ENCODE measurements around the gene TAC4. TPM values are rescaled to one million over a fixed set of nuclear protein-coding genes. Genes with fewer than 3 reads are reported as not detected.

Gene TAC4
- total RNA-seq, 1 experiment from 2014 or later, result not detected

DNA sequence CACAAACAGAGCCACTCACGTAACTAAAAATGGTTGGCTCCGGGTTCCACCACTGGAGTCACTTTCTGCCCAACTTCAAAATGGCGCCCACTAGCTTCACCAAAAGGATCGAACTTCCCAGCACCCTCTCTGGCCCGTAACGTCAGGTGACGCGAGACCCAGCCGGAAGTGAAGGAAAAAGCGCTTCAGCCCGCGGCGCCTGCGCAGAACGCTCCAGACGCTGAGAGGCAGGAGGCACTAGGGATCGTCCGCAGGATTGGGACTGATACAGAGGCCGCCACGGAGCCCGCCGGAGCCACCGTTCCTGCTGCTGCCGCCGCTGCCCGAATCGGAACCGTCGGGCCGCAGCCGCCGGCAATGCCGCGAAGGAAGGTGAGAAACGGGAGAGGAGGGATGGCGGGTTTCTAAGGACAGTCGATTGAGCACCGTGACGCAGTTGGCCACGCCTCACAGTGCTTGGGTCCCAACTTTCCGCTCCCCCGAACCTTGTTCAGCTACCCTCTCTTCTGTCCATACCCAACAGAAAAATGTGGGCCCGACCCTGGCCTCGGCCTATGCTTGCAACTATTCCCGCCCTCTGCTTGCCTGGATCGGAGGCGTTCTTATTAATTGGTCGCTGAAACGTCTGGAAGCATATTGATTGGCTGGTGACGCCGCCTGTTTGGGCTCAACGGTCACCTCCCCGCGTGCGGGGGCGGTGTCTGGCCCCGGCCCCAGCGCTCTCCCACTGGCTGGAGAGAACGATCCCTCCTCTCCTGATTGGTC is 59.2 kb downstream of the TAC4 start, which contains the start of gene KAT7:
Gene KAT7 (plus strand): TSS at position 204 of the 765 bp plus-strand sequence. CDS start 154 bp downstream, at position 358.
- in situ Hi-C loops (cut with HindIII; ENCODE audit: low pct_unique_long_range_greater_than_20kb, low sequenced_read_pairs), result no loop called here

More for the DNA sequence above, 59.2 kb downstream of the TAC4 start, which contains the start of gene KAT7:
- DNase-seq (ENCODE audit: low read depth, low spot score), result peak; percentile 100

Other genes starting within 250 kb of the TAC4 start
- gene SPOP, start 170.0 kb downstream of the TAC4 start, total RNA-seq (2014; rRNA removed; shearing (Covaris generic)), result 28.4 and 41.4 TPM in 2 replicates
- 91.6 and 109 TPM in 2 replicates for gene SLC35B1, start 140.1 kb downstream of the TAC4 start, total RNA-seq (2014; rRNA removed; shearing (Covaris generic))
- gene FAM117A, start 83.9 kb downstream of the TAC4 start, total RNA-seq (2014; rRNA removed; shearing (Covaris generic)), result 6.1 and 6.3 TPM in 2 replicates
- 33.1 and 34.7 TPM in 2 replicates for gene KAT7, start 59.4 kb downstream of the TAC4 start, total RNA-seq (2014; rRNA removed; shearing (Covaris generic))
- 1.1 and 1.4 TPM in 2 replicates for gene DLX4, start 121.1 kb upstream of the TAC4 start, total RNA-seq (2014; rRNA removed; shearing (Covaris generic))
- gene DLX3, start 147.2 kb upstream of the TAC4 start, total RNA-seq (2014; rRNA removed; shearing (Covaris generic)), result not detected in 2 replicates
- 25.1 and 29.1 TPM in 2 replicates for gene ITGA3, start 208.0 kb upstream of the TAC4 start, total RNA-seq (2014; rRNA removed; shearing (Covaris generic))
- 9.5 TPM in 2 replicates for gene PDK2, start 247.3 kb upstream of the TAC4 start, total RNA-seq (2014; rRNA removed; shearing (Covaris generic))